OCI-LY3 (cell line): Measurements from ENCODE around the gene MLLT10.

Experiments used
- H2AFZ ChIP-seq: fragments of 200-600, 300-600 bp; shearing (Covaris generic); 2 replicates; pipeline ENCODE4 v1.6.0; 2014; ENCODE audit warnings: antibody characterized with exemption, low read depth, low read length
- H3K27ac ChIP-seq: fragments of 200-600, 300-600 bp; sonication (generic); 2 replicates; pipeline ENCODE4 v1.5.1; 2014; ENCODE audit warnings: mild to moderate bottlenecking, low read length, moderate library complexity, mixed read lengths
- H3K27me3 ChIP-seq: fragments of 200-600, 300-600 bp; sonication (generic); 2 replicates; pipeline ENCODE4 v1.6.1; 2014; ENCODE audit warnings: low read depth, low read length, mixed read lengths
- H3K36me3 ChIP-seq: fragments of 200-600, 300-600 bp; sonication (generic); replicated peaks from 2 replicates; pipeline ENCODE3; 2014; ENCODE audit warnings: low read depth, low read length, mixed read lengths
- H3K4me1 ChIP-seq: fragments of 300-600, 200-600 bp; sonication (generic); 2 replicates; pipeline ENCODE4 v1.6.1; 2014; ENCODE audit warnings: low read length, mixed read lengths
- H3K4me2 ChIP-seq: fragments of 200-600, 300-600 bp; sonication (generic); 2 replicates; pipeline ENCODE4 v1.6.1; 2014; ENCODE audit warnings: low read length, mixed read lengths
- H3K4me3 ChIP-seq: fragments of 300-600, 200-600 bp; sonication (generic); 2 replicates; pipeline ENCODE4 v1.5.1; 2014; ENCODE audit warnings: antibody characterized with exemption, mild to moderate bottlenecking, low read length, moderate library complexity
- H3K79me2 ChIP-seq: fragments of 300-600, 200-600 bp; shearing (Covaris generic); 2 replicates; pipeline ENCODE4 v1.6.1; 2014; ENCODE audit warnings: mild to moderate bottlenecking, low read length, mixed read lengths
- H3K9ac ChIP-seq: fragments of 300-600, 200-600 bp; shearing (Covaris generic); 2 replicates; pipeline ENCODE4 v1.6.0; 2014; ENCODE audit warnings: mild to moderate bottlenecking, low read length, moderate library complexity
- H3K9me3 ChIP-seq: fragments of 200-600, 300-600 bp; shearing (Covaris generic); 2 replicates; pipeline ENCODE4 v1.6.1; 2014; ENCODE audit warnings: low read length, mixed read lengths; ENCODE audit not compliant: insufficient read depth
- H4K20me1 ChIP-seq: fragments of 200-600, 300-600 bp; sonication (generic); 2 replicates; pipeline ENCODE4 v1.6.1; 2016; ENCODE audit warnings: low read length, mixed read lengths; ENCODE audit not compliant: insufficient read depth
- EZH2phosphoT487 ChIP-seq: fragments of 200-600 bp; shearing (Covaris generic); IDR thresholded peaks from 2 replicates; pipeline ENCODE4 v1.6.1; 2018; ENCODE audit warnings: antibody characterized with exemption, mixed run types, low read depth
- TF ChIP-seq, protein P1 (sequence below): fragments of 200-600, 300-600 bp; sonication (generic); IDR thresholded peaks from 2 replicates; pipeline ENCODE4 v1.5.1; 2014; ENCODE audit warnings: antibody characterized with exemption, low read length, low read depth

MLLT10 gene

DNA sequence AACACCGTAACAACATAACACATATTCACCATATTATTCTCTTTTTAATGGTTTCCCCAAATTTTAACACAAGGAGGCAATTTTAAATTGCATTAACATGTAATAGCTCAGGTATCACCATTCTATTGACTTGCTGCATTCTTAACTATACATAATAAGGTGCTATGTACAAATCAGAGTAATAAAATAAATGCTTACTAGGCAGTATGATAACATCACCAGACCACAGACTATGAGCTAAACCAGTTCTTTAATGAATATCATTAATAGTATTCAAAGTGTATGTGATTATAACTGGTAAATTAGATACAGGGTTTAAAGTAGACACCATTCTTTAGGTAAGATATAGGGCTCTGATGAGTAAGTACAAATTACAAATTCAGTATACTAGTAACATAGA lies 242.9 kb downstream of the MLLT10 start:
- Histone ChIP-seq H3K9me3 (no peaks in the 10 kb centered on the region), H3K4me3 (no peak overlapping the region), H3K4me1 (no peaks in the 10 kb centered on the region), H3K27ac (no peak overlapping the region), H4K20me1 (no peaks in the 10 kb centered on the region), H3K79me2 (no peaks in the 10 kb centered on the region), H3K9ac (no peak overlapping the region), H3K27me3 (no peaks in the 10 kb centered on the region), H3K36me3 (no peaks in the 10 kb centered on the region), H2AFZ (no peak overlapping the region), H3K4me2 (no peak overlapping the region)
- TF ChIP-seq EZH2phosphoT487: no peak
- TF ChIP-seq, protein P1, sequence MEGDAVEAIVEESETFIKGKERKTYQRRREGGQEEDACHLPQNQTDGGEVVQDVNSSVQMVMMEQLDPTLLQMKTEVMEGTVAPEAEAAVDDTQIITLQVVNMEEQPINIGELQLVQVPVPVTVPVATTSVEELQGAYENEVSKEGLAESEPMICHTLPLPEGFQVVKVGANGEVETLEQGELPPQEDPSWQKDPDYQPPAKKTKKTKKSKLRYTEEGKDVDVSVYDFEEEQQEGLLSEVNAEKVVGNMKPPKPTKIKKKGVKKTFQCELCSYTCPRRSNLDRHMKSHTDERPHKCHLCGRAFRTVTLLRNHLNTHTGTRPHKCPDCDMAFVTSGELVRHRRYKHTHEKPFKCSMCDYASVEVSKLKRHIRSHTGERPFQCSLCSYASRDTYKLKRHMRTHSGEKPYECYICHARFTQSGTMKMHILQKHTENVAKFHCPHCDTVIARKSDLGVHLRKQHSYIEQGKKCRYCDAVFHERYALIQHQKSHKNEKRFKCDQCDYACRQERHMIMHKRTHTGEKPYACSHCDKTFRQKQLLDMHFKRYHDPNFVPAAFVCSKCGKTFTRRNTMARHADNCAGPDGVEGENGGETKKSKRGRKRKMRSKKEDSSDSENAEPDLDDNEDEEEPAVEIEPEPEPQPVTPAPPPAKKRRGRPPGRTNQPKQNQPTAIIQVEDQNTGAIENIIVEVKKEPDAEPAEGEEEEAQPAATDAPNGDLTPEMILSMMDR: no peak

DNA sequence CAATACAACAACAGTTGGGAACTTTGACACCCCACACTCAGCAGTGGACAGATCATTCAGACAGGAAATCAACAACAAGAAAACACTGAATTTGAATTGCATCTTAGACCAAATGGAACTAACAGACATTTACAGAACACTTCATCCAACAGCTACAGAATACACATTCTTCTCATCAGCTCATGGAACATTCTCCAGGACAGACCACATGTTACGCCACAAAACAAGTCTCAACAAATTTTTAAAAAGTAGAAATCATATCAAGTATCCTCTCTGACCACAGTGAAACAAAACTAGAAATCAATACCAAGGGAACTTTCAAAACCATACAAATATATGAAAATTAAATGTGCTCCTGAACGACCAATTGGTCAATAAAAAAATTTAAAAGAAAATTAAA lies 257.2 kb downstream of the MLLT10 start:
- H2AFZ ChIP-seq: no peak overlapping the region
- H3K27ac ChIP-seq: no peak overlapping the region
- TF ChIP-seq EZH2phosphoT487: no peak
- TF ChIP-seq, protein P1: no peak
- no peaks in the 10 kb centered on the region for H3K4me1 ChIP-seq
- no peaks in the 10 kb centered on the region for H3K79me2 ChIP-seq
- no peaks in the 10 kb centered on the region for H4K20me1 ChIP-seq
- H3K9ac ChIP-seq: no peak overlapping the region
- no peaks in the 10 kb centered on the region for H3K9me3 ChIP-seq
- H3K36me3 ChIP-seq: no peaks in the 10 kb centered on the region
- H3K27me3 ChIP-seq: no peaks in the 10 kb centered on the region
- H3K4me2 ChIP-seq: no peak overlapping the region
- no peak overlapping the region for H3K4me3 ChIP-seq
